HG03521 (cell line): ENCODE results near the gene ZNF80.

Source experiments
- ATAC-seq: cut with Tn5 transposase; IDR thresholded peaks from one replicate; pipeline ENCODE4 v1.9.1; 2021; ENCODE audit warnings: mild to moderate bottlenecking, moderate library complexity; ENCODE audit not compliant: unreplicated experiment

The ZNF80 gene

GRCh38 chr3:114221165-114221880 is 16.1 kb downstream of the ZNF80 start:
- ATAC-seq: no peak

DNA sequence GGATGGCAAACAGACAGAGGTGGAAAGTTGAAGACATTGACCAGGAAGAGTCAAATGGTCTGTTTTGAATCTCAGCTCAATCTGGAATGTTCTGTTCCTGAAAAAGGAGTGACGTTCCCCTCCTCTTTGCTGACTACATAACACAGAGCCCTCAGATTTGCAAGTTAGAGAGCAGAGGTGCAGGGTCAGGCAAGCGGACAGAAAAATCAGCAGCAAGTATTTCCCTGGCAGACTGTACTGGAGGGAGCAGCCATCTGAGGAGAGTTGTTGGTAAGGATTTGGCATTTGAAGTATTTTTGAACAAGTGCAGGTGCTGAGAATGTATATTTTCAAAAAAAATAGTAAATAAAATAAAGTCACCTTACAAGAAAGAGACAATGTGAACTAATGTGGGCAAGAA is 17.6 kb downstream of the ZNF80 start:
- no peak for ATAC-seq

DNA sequence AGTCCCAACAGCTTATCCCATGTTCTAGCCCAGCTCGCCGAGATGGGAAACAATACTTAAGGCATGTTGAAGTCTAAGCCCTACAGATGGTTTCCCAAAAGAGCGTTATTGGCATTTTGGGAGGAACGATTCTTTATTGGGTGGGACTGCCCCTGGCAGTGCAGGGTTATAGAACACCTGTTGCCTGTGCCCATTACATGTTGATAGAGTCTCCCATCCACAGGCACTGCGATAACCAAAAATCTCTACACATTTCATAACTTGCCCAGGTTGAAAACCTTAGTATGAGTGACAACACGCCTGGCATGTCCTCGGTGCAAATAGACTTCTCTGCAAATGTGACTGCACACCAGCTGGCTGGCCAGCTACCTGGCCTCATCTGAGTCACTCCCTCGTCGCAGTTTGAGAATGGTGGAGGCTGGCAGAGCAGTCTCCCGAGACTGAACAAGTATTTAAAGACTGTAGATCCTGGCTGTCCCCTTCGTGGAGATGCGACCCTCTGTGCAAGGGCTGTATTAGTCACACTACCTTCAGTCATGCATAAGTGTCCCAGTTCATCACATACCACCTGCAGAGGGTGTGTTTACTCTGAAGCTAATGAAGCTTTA is 18.7 kb downstream of the ZNF80 start:
- ATAC-seq: no peak

DNA sequence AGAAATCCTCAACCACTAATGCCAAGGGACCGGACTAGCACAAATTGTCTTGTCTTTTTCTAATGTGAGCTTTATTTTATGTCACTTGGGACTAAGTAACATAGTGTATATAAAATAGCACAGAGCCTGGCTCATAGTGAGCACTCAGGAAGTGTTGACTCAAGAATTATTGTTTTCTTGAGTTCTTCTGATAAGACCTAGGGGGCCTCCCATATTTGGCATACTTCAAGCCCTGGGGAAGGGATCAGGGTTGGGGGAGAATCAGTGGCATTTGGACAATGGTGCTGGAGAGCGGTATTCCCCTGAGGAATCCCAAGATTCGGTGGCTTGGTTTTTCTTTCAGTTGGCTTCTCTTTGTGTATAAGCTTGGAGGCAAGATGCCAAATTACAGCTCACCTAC is 19.4 kb downstream of the ZNF80 start:
- ATAC-seq: no peak

GRCh38 chr3:114217266-114217665 is 20.1 kb downstream of the ZNF80 start:
- no peak for ATAC-seq

DNA sequence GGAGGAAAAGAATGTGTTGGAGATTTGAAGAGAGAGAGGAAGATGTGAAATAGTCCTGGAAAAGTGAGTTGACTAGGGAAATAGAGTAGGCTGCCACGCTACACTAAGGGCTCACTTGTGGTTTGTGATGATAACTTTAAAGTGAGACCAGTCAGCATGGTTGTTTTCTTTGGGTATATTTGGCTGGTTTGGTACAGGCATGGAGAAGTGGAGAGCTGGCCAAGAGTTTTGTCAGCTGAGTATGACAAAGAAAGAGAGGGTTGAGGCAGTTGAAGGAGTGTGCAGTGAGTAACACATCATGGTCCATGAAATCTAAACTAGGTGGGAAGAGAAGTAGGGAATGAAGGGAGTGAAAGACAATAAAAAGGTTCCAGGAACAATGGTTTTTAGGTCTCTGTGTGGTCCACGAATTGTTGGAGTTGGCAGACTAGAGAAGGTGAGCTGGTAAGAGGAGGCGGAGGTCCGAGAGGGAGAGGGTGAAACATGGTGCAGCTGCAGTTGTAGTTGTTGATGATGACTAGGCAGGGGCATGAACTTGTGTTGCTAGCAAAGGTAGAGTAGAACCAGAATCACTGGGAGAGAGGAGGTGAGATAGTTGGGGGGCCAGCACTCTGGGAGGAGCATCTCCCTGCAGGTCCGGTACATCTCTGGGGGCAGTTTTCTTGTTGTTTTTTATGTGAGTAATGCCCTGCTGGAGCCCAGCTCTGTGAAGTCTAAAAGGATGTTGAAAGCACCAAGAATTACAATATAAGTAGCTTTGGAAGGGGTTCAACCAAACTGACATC is 21.0 kb downstream of the ZNF80 start:
- ATAC-seq: no peak

- ATAC-seq: peak; percentile 27
Measured at GRCh38 chr3:114214542-114215341, 22.6 kb downstream of the ZNF80 start.

GRCh38 chr3:114213627-114214541 is 23.5 kb downstream of the ZNF80 start:
- peak; percentile 79 for ATAC-seq

DNA sequence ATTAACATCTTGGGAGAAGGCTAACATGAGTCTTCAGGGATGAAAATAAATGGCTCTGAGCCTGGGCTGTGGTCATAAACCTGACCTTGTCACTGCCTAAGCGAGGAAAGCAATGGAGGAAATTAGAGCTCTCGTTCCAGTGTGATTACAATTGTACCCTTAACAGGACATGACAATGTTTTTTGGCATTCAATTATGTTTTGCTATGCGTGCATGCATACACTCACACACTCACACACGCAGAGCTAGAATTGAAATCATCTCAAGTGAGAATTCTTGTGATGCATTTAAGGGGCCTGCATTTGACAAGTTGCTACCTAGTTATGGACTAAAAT is 24.1 kb downstream of the ZNF80 start:
- ATAC-seq: peak; percentile 2

DNA sequence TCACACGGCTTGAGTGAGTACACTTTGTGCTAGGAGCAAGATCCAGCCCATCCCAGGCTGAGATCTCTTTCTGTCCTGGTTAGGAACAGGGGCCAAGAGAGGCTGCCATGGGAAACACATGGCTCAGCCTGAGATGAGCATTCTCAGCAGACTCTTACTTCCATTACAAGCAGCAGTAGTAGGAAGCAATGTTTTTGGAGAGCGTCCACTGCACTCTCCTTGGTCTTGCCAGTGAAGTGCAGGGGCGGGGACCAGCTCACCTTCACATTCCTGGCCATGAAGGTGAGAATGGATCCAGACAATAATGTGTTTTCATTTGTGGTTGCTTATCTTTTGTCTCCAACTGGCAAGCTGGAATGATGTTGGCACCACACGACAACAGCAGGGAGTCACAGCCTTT is 24.7 kb downstream of the ZNF80 start:
- no peak for ATAC-seq

- ATAC-seq: peak; percentile 81
Measured at GRCh38 chr3:114207768-114208167, 29.6 kb downstream of the ZNF80 start.

DNA sequence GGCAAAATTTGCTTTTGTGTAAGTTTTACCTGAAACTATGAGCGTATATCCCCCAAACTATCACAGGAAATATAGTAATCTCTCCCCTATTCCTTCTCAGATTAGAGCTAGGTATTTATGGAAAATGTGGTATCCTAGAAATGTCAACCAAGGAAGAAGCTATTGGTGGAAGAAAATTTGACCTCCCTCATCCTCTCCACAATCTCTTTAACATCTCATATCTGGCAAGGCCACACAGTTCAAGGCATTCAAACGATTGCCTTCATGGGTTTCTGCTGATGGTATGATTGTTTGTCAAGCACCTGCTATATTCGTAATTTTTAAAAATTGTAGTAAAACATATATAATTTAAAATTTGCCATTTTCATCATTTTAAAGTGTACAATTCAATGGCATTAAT is 31.0 kb downstream of the ZNF80 start:
- no peak for ATAC-seq

DNA sequence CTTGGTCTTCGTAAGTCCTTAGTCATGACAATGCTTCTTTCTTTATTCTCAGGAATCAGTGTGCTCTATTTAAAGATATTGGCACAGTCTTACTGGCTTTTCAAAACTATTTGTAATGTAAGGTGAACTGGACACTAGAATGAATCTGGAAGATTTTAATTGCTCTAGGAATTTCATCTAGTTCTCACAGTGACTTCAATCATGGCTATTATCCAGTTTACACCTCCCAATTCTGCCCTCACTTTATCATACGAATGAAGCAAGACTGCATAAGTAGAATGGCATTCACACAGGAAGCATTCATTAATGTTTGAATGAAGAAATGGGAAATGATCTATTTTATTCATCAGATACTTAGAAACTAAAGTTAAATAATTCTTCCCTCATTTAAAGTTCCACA is 31.8 kb downstream of the ZNF80 start:
- no peak for ATAC-seq

GRCh38 chr3:114194750-114195149 is 42.6 kb downstream of the ZNF80 start:
- no peak for ATAC-seq

GRCh38 chr3:114192136-114192535 is 45.2 kb downstream of the ZNF80 start:
- no peak for ATAC-seq

- ATAC-seq: no peak
Measured at GRCh38 chr3:114186501-114186900, 50.9 kb downstream of the ZNF80 start.
